Fibroblast of the aortic adventitia (primary cell): ENCODE results near the gene ADCY1. TPM values are rescaled to one million over a fixed set of nuclear protein-coding genes. Genes with fewer than 3 reads are reported as not detected.

Experiments used
- DNase-seq: peaks from one replicate; pipeline ENCODE4 v3.0.0-alpha.2; 2010; ENCODE audit warnings: low read depth
- H3K4me3 ChIP-seq: 2 replicates; pipeline ENCODE4 v1.5.1; 2011; ENCODE audit warnings: low read depth, mild to moderate bottlenecking, control low read depth, low read length, moderate library complexity
- total RNA-seq: library from RNA; depleted of rRNA; stranded (reverse); fragments of >200 nt; gene quantifications from 2 replicates; pipeline ENCODE4 v1.2.3, GENCODE V29; 2012; ENCODE audit warnings: low replicate concordance
- TF ChIP-seq, protein P1 (sequence below): IDR thresholded peaks from 2 replicates; pipeline ENCODE4 v1.5.1; 2011; ENCODE audit warnings: mild to moderate bottlenecking, low read length, control low read depth, inconsistent platforms; ENCODE audit not compliant: insufficient read depth

The ADCY1 gene
- total RNA-seq, 1 donor = 0.72 TPM

GRCh38 chr7:45623740-45624391 is 49.7 kb downstream of the ADCY1 start:
- TF ChIP-seq, protein P1, sequence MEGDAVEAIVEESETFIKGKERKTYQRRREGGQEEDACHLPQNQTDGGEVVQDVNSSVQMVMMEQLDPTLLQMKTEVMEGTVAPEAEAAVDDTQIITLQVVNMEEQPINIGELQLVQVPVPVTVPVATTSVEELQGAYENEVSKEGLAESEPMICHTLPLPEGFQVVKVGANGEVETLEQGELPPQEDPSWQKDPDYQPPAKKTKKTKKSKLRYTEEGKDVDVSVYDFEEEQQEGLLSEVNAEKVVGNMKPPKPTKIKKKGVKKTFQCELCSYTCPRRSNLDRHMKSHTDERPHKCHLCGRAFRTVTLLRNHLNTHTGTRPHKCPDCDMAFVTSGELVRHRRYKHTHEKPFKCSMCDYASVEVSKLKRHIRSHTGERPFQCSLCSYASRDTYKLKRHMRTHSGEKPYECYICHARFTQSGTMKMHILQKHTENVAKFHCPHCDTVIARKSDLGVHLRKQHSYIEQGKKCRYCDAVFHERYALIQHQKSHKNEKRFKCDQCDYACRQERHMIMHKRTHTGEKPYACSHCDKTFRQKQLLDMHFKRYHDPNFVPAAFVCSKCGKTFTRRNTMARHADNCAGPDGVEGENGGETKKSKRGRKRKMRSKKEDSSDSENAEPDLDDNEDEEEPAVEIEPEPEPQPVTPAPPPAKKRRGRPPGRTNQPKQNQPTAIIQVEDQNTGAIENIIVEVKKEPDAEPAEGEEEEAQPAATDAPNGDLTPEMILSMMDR = no peak

DNA sequence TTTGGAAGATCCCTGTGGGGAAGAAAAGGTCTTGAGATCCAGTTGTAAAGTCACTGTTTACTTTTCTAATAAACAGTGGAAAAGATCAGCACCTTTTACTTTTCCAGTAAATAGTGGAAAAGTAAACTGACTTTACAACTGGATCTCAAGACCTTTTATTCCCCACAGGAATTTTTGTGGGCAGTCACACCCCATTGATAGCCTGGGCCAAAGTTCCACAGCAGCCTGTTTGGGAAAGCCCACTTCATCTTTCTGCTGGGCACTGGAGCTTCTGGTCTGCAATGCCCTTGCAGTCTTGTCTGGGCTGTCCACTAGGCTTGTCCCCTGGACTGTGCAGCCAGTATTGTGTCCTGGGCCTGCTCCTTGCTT is 50.2 kb downstream of the ADCY1 start:
- no peak overlapping the region for H3K4me3 ChIP-seq
- DNase-seq = no peak
- TF ChIP-seq, protein P1 = no peak

More at GRCh38 chr7:45623740-45624391, 49.7 kb downstream of the ADCY1 start:
- no peak for DNase-seq
- no peak overlapping the region for H3K4me3 ChIP-seq

DNA sequence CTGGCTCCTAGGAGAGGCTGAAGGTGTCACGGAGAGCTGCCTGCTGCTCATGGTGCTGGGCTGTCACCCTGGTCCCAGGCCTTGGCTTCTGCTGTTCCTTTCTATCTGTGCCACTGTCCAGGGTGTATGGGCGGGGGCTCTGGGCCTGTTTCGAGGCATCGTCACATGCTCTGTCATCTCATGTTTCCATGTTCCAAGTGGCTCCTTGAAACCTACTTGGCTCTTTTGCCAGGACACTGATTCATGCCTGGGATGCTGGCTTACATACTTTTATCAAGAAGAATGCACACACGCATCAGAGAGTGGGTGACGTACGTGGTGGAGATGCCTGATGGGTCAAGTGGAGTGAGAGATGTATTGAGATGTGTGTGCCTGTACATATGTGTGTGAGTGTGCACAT is 50.9 kb downstream of the ADCY1 start:
- no peak overlapping the region for H3K4me3 ChIP-seq
- no peak for DNase-seq
- TF ChIP-seq, protein P1 = no peak

DNA sequence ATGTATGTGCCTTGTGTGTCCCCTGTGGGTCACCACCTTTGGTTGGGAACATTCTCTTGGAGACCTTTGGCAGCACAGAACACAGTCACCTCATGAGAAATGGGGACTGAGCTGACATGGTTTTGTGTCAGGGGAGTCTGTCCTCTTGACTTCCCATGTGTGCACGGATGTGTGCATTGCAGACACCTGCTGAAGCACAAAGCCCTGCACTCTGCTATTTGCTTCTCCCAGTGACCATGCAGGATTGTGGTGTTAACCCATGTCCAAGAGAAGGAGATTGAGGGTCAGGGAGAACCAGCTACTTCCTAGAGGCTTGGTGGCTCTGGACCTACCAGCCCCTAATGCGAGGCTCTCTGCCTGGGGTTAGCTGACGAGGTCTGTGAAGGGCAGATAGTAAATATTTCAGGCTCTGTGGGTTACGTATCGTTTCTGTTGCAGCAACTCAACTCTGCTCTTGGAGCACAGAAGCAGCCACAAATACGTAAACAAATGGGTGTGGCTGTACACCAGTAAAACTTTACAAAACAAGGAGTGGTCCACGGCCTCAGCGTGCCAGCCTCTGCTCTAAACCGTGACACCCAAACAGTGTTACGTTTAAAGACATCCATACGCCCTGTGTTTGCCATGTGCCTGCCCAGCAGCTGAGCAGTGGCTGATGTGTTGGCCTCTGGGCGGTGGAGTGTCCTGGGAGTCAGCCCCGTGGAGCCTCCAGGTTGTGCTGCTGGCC is 51.7 kb downstream of the ADCY1 start:
- TF ChIP-seq, protein P1 = no peak
- DNase-seq = no peak

GRCh38 chr7:45626441-45627430 is 52.6 kb downstream of the ADCY1 start:
- H3K4me3 ChIP-seq = no peak overlapping the region
- TF ChIP-seq, protein P1 = no peak
- no peak for DNase-seq

More for the DNA sequence above, 51.7 kb downstream of the ADCY1 start:
- H3K4me3 ChIP-seq = no peak overlapping the region

- TF ChIP-seq, protein P1 = no peak
- no peak overlapping the region for H3K4me3 ChIP-seq
- no peak for DNase-seq
These were observed 53.7 kb downstream of the ADCY1 start for GRCh38 chr7:45627691-45628456.
